SU-DHL-6 (cell line): ENCODE measurements around the gene SLC35A3.

Experiments used
- CTCF ChIP-seq: fragments of 200-600 bp; sonication (generic); IDR thresholded peaks from one replicate; pipeline ENCODE4 v1.5.1; 2017; ENCODE audit warnings: antibody characterized with exemption, mild to moderate bottlenecking, low read length, moderate library complexity; ENCODE audit not compliant: insufficient read depth, poor library complexity, severe bottlenecking
- EZH2phosphoT487 ChIP-seq: fragments of 200-600 bp; sonication (generic), shearing (Covaris generic); conservative IDR thresholded peaks from 2 replicates; pipeline ENCODE4 v1.6.1; 2018; ENCODE audit warnings: mild to moderate bottlenecking, antibody characterized with exemption, low read length, moderate library complexity, mixed read lengths

- no peak for TF ChIP-seq CTCF
- TF ChIP-seq EZH2phosphoT487 = no peak
These were observed 502 bp upstream of the SLC35A3 start for GRCh38 chr1:99969260-99969728.
